ENCODE data around the gene CDH23.

CDH23 gene

GRCh38 chr10:71471006-71471405, 74.3 kb downstream of the CDH23 start:
- DNase-seq: no peak

GRCh38 chr10:71471957-71472365, 75.2 kb downstream of the CDH23 start:
- no peak for DNase-seq

GRCh38 chr10:71472466-71472865, 75.7 kb downstream of the CDH23 start:
- no peak for DNase-seq

GRCh38 chr10:71472912-71473311, 76.2 kb downstream of the CDH23 start:
- DNase-seq: no peak

- DNase-seq: no peak
Measured at GRCh38 chr10:71473671-71474599, 77.2 kb downstream of the CDH23 start.

- no peak for DNase-seq
Measured at GRCh38 chr10:71474702-71475242, 78.1 kb downstream of the CDH23 start.

- DNase-seq: no peak
Measured at GRCh38 chr10:71475243-71475871, 78.6 kb downstream of the CDH23 start.

- no peak for DNase-seq
Measured at GRCh38 chr10:71476228-71477011, 79.7 kb downstream of the CDH23 start.

- no peak for DNase-seq
Measured at GRCh38 chr10:71478173-71478572, 81.5 kb downstream of the CDH23 start.

- no peak for DNase-seq
Measured at GRCh38 chr10:71478813-71479365, 82.2 kb downstream of the CDH23 start.

- no peak for DNase-seq
Measured at GRCh38 chr10:71479831-71480230, 83.1 kb downstream of the CDH23 start.

GRCh38 chr10:71480662-71481061, 83.9 kb downstream of the CDH23 start:
- DNase-seq: no peak

- no peak for DNase-seq
Measured at GRCh38 chr10:71481746-71482410, 85.2 kb downstream of the CDH23 start.

- DNase-seq: no peak
Measured at GRCh38 chr10:71482620-71483019, 85.9 kb downstream of the CDH23 start.

- no peak for DNase-seq
Measured at GRCh38 chr10:71483135-71483534, 86.4 kb downstream of the CDH23 start.

GRCh38 chr10:71483885-71484751, 87.4 kb downstream of the CDH23 start:
- DNase-seq: no peak

- no peak for DNase-seq
Measured at GRCh38 chr10:71486484-71487114, 89.9 kb downstream of the CDH23 start.

GRCh38 chr10:71487726-71488125, 91.0 kb downstream of the CDH23 start:
- DNase-seq: no peak

- DNase-seq: no peak
Measured at GRCh38 chr10:71489077-71489476, 92.4 kb downstream of the CDH23 start.

GRCh38 chr10:71492872-71493271, 96.2 kb downstream of the CDH23 start:
- no peak for DNase-seq

GRCh38 chr10:71493741-71494140, 97.0 kb downstream of the CDH23 start:
- DNase-seq: no peak
